Neural cell (in vitro differentiated cells): ENCODE measurements around the gene FGGY.

ENCODE experiments used
- EP300 ChIP-seq: fragments of 450-650 bp; conservative IDR thresholded peaks from 2 replicates; pipeline ENCODE4 v1.6.1; 2014; ENCODE audit warnings: antibody characterized with exemption, mild to moderate bottlenecking, moderate library complexity; ENCODE audit not compliant: poor library complexity, severe bottlenecking
- EZH2 ChIP-seq: fragments of 200-600, 300-800 bp; shearing (Covaris generic), sonication (generic); IDR thresholded peaks from 2 replicates; pipeline ENCODE4 v1.6.1; 2014; ENCODE audit warnings: antibody characterized with exemption, low read length, borderline replicate concordance, mild to moderate bottlenecking; ENCODE audit not compliant: insufficient read depth, poor library complexity, severe bottlenecking
- POLR2AphosphoS5 ChIP-seq: IDR thresholded peaks from 2 replicates; pipeline ENCODE4 v1.6.1; 2012
- RAD21 ChIP-seq: fragments of 450-650 bp; conservative IDR thresholded peaks from 2 replicates; pipeline ENCODE4 v1.6.1; 2014; ENCODE audit warnings: antibody characterized with exemption, mild to moderate bottlenecking, moderate library complexity
- SMC3 ChIP-seq: fragments of 450-650 bp; conservative IDR thresholded peaks from 2 replicates; pipeline ENCODE4 v1.6.1; 2014; ENCODE audit warnings: antibody characterized with exemption, mild to moderate bottlenecking, moderate library complexity; ENCODE audit not compliant: poor library complexity
- TF ChIP-seq, protein P1 (sequence below): fragments of 450-650 bp; IDR thresholded peaks from 2 replicates; pipeline ENCODE4 v1.5.1; 2014; ENCODE audit warnings: antibody characterized with exemption, mild to moderate bottlenecking, moderate library complexity; ENCODE audit not compliant: poor library complexity, severe bottlenecking

DNA sequence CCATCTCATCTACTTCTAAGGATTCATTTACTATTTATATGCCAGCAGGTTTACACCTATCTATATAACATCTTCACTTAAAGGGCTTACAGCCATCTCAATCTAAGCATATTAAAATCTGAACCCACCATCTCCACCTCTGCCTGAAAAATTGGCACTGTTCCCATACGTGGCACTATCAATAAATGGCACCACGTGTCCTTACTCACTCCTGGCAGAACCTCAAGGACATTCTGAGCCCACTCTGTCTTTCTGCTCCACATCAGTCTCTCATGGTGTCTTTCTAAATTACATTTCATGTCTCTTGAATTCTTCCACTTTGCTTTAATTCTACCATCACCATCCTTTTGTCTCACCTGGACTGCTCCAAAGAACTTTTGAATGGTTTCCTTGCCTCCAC lies 445.6 kb downstream of the FGGY start:
- TF ChIP-seq EZH2: no peak
- TF ChIP-seq, protein P1, sequence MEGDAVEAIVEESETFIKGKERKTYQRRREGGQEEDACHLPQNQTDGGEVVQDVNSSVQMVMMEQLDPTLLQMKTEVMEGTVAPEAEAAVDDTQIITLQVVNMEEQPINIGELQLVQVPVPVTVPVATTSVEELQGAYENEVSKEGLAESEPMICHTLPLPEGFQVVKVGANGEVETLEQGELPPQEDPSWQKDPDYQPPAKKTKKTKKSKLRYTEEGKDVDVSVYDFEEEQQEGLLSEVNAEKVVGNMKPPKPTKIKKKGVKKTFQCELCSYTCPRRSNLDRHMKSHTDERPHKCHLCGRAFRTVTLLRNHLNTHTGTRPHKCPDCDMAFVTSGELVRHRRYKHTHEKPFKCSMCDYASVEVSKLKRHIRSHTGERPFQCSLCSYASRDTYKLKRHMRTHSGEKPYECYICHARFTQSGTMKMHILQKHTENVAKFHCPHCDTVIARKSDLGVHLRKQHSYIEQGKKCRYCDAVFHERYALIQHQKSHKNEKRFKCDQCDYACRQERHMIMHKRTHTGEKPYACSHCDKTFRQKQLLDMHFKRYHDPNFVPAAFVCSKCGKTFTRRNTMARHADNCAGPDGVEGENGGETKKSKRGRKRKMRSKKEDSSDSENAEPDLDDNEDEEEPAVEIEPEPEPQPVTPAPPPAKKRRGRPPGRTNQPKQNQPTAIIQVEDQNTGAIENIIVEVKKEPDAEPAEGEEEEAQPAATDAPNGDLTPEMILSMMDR: no peak
- TF ChIP-seq SMC3: no peak
- TF ChIP-seq POLR2AphosphoS5: no peak
- no peak for TF ChIP-seq EP300
- no peak for TF ChIP-seq RAD21
